ENCODE results near the gene CNTN1. TPM values are rescaled to one million over a fixed set of nuclear protein-coding genes. Genes with fewer than 3 reads are reported as not detected.

The CNTN1 gene
- total RNA-seq, 6 experiments from 2014 or later = not detected

- H3K4me1 Mint-ChIP-seq (ENCODE audit: low read depth) = no peaks in the 10 kb centered on the region
- H3K9me3 Mint-ChIP-seq = peaks cover 15% of the 10 kb centered on the region
- no peak overlapping the region for H3K27ac Mint-ChIP-seq
- TF ChIP-seq CTCF (IDR thresholded peaks at IDR 0.05) = no peak
- no peaks in the 10 kb centered on the region for H3K27me3 Mint-ChIP-seq (ENCODE audit: insufficient read depth)
- no peak overlapping the region for H3K4me3 Mint-ChIP-seq
- DNase-seq = no peak
- no peaks in the 10 kb centered on the region for H3K36me3 Mint-ChIP-seq (ENCODE audit: low read depth)
Measured at GRCh38 chr12:41120211-41120610, 428.0 kb downstream of the CNTN1 start.

- no peak for DNase-seq
- H3K36me3 Mint-ChIP-seq (ENCODE audit: low read depth) = no peaks in the 10 kb centered on the region
- no peaks in the 10 kb centered on the region for H3K4me1 Mint-ChIP-seq (ENCODE audit: low read depth)
- no peak overlapping the region for H3K4me3 Mint-ChIP-seq
- peaks cover 21% of the 10 kb centered on the region for H3K9me3 Mint-ChIP-seq
- H3K27me3 Mint-ChIP-seq (ENCODE audit: insufficient read depth) = no peaks in the 10 kb centered on the region
- TF ChIP-seq CTCF (IDR thresholded peaks at IDR 0.05) = no peak
- H3K27ac Mint-ChIP-seq = no peak overlapping the region
Measured at GRCh38 chr12:41121374-41121773, 429.1 kb downstream of the CNTN1 start.
